IMR-90 (cell line): ENCODE measurements around the gene BTBD3. TPM values are rescaled to one million over a fixed set of nuclear protein-coding genes. Genes with fewer than 3 reads are reported as not detected.

ENCODE experiments used
- ATAC-seq: fragments of 200-7000 bp; cut with Tn5 transposase; 2 replicates; pipeline ENCODE4 v1.9.1; 2020; ENCODE audit warnings: low read depth, mild to moderate bottlenecking, moderate library complexity
- BruUV-seq: library from RNA; stranded (reverse); fragments of 400-500 nt; replicated peaks from 2 replicates; lab custom pipeline; 2021; lab: Mats Ljungman, UMichigan
- CTCF ChIA-PET: fragments of 300-600 bp; formaldehyde crosslinking; extraction: SDS; loops from one replicate; lab custom pipeline; 2021; ENCODE audit warnings: antibody characterized with exemption; lab: Yijun Ruan, JAX
- POLR2A ChIA-PET: fragments of 300-600 bp; sonication (Branson Sonifier 250); formaldehyde crosslinking; loops from one replicate; lab custom pipeline; 2022; ENCODE audit warnings: antibody characterized with exemption; ENCODE audit not compliant: unreplicated experiment; lab: Charles Lee
- DNase-seq: peaks from one replicate; pipeline ENCODE4 v3.0.0; 2013
- H2AFZ ChIP-seq: replicated peaks from 2 replicates; pipeline ENCODE3; 2013; ENCODE audit warnings: low read length, mild to moderate bottlenecking; ENCODE audit not compliant: poor library complexity
- H2AK5ac ChIP-seq: 2 replicates; pipeline ENCODE4 v1.6.1; 2013; ENCODE audit warnings: low read depth, low read length, inconsistent platforms
- H2AK9ac ChIP-seq: replicated peaks from 2 replicates; pipeline ENCODE3; 2013; ENCODE audit warnings: mild to moderate bottlenecking, low read depth, low read length, moderate library complexity; ENCODE audit not compliant: poor library complexity
- H2BK120ac ChIP-seq: 2 replicates; pipeline ENCODE4 v1.6.1; 2013; ENCODE audit warnings: low read depth, low read length, inconsistent platforms
- H2BK15ac ChIP-seq: 3 replicates; pipeline ENCODE4 v1.6.1; 2013; ENCODE audit warnings: low read depth, low read length, inconsistent platforms
- H2BK20ac ChIP-seq: 2 replicates; pipeline ENCODE4 v1.6.1; 2013; ENCODE audit warnings: low read depth, mild to moderate bottlenecking, inconsistent platforms, low read length, moderate library complexity
- H2BK5ac ChIP-seq: 2 replicates; pipeline ENCODE4 v1.6.1; 2013; ENCODE audit warnings: mild to moderate bottlenecking, low read depth, low read length, inconsistent platforms; ENCODE audit not compliant: poor library complexity, severe bottlenecking
- H3K14ac ChIP-seq: replicated peaks from 2 replicates; pipeline ENCODE4 v1.6.1; 2013; ENCODE audit warnings: low read depth, low read length, inconsistent platforms
- H3K18ac ChIP-seq: 2 replicates; pipeline ENCODE4 v1.6.1; 2013; ENCODE audit warnings: low read depth, low read length, control low read depth
- H3K23ac ChIP-seq: 2 replicates; pipeline ENCODE4 v1.6.1; 2013; ENCODE audit warnings: low read depth, low read length, inconsistent platforms
- H3K27ac ChIP-seq: 2 replicates; pipeline ENCODE4 v1.5.1; 2013; ENCODE audit warnings: mild to moderate bottlenecking, control low read depth, low read length; ENCODE audit not compliant: insufficient read depth
- H3K27me3 ChIP-seq: 2 replicates; pipeline ENCODE4 v1.6.1; 2013; ENCODE audit warnings: low read length; ENCODE audit not compliant: control insufficient read depth, insufficient read depth
- H3K36me3 ChIP-seq: 2 replicates; pipeline ENCODE4 v1.6.1; 2013; ENCODE audit warnings: low read length, mixed read lengths; ENCODE audit not compliant: control insufficient read depth, insufficient read depth
- H3K4ac ChIP-seq: 2 replicates; pipeline ENCODE4 v1.6.1; 2013; ENCODE audit warnings: low read depth, low read length, inconsistent platforms
- H3K4me1 ChIP-seq: 2 replicates; pipeline ENCODE4 v1.6.1; 2013; ENCODE audit warnings: low read length, mixed read lengths; ENCODE audit not compliant: control insufficient read depth, insufficient read depth
- H3K4me2 ChIP-seq: 2 replicates; pipeline ENCODE4 v1.6.1; 2013; ENCODE audit warnings: low read depth, mild to moderate bottlenecking, control low read depth, low read length, moderate library complexity
- H3K4me3 ChIP-seq: 2 replicates; pipeline ENCODE4 v1.5.1; 2013; ENCODE audit warnings: low read depth, mild to moderate bottlenecking, control low read depth, low read length, moderate library complexity; ENCODE audit not compliant: insufficient read depth
- H3K56ac ChIP-seq: 2 replicates; pipeline ENCODE4 v1.6.1; 2013; ENCODE audit warnings: low read length, inconsistent platforms; ENCODE audit not compliant: insufficient read depth; ENCODE audit errors: extremely low read depth
- H3K79me1 ChIP-seq, 2 experiments: 2 replicates each; pipeline ENCODE4 v1.6.1; 2013; ENCODE audit warnings: low read length in 2 of 2, inconsistent platforms in 1 of 2, low read depth in 1 of 2
- H3K9ac ChIP-seq: 2 replicates; pipeline ENCODE4 v1.6.1; 2013; ENCODE audit warnings: low read depth, low read length, control low read depth
- H3K9me1 ChIP-seq: 2 replicates; pipeline ENCODE4 v1.6.1; 2013; ENCODE audit warnings: low read length, inconsistent platforms; ENCODE audit not compliant: insufficient read depth
- H3K9me3 ChIP-seq: 2 replicates; pipeline ENCODE4 v1.6.1; 2013; ENCODE audit warnings: low read length; ENCODE audit not compliant: control insufficient read depth, insufficient read depth
- H4K20me1 ChIP-seq: 2 replicates; pipeline ENCODE4 v1.6.1; 2013; ENCODE audit warnings: low read length, inconsistent platforms; ENCODE audit not compliant: insufficient read depth
- H4K5ac ChIP-seq: 2 replicates; pipeline ENCODE4 v1.6.1; 2013; ENCODE audit warnings: mild to moderate bottlenecking, low read depth, low read length, control low read depth
- H4K8ac ChIP-seq, 2 experiments: 2 replicates each; pipeline ENCODE4 v1.6.1; 2013; ENCODE audit warnings: low read depth in 2 of 2, low read length in 2 of 2, control low read depth in 1 of 2, inconsistent platforms in 1 of 2
- H4K91ac ChIP-seq: 2 replicates; pipeline ENCODE4 v1.6.1; 2013; ENCODE audit warnings: low read depth, low read length, inconsistent platforms; ENCODE audit not compliant: insufficient read depth
- CTCF ChIP-seq: conservative IDR thresholded peaks from 2 replicates; pipeline ENCODE4 v1.5.1; 2012; ENCODE audit warnings: mild to moderate bottlenecking, low read depth, low read length, improper control_type of control experiment
- MAZ ChIP-seq: IDR thresholded peaks from 2 replicates; pipeline ENCODE4 v1.6.1; 2012; ENCODE audit warnings: low read depth, mild to moderate bottlenecking, low read length, improper control_type of control experiment, moderate library complexity, borderline replicate concordance
- NFE2L2 ChIP-seq: fragments of 150-350 bp; IDR thresholded peaks from 2 replicates; pipeline ENCODE4 v1.6.1; 2016; ENCODE audit warnings: low read depth, mild to moderate bottlenecking, low read length
- SMC3 ChIP-seq: fragments of 150-350 bp; IDR thresholded peaks from 2 replicates; pipeline ENCODE4 v1.6.1; 2016; ENCODE audit warnings: low read depth, mild to moderate bottlenecking, antibody characterized with exemption, low read length, moderate library complexity
- WGBS, 2 experiments: methylation state at CpG; one replicate each; pipeline versions ENCODE4 v1.1.5 to v1.1.7; 2013; ENCODE audit warnings: missing lambda C conversion rate in 2 of 2; ENCODE audit not compliant: insufficient read length in 1 of 2; ENCODE audit errors: extremely low coverage in 2 of 2; 5-methylcytosine and 5-hydroxymethylcytosine counted together
- dilution Hi-C: fragments of 300-500 bp; cut with HindIII; formaldehyde crosslinking; loops from one replicate; pipeline ENCODE4 v1.14.3; 2018; ENCODE audit warnings: low sequenced_read_pairs; ENCODE audit not compliant: unreplicated experiment
- in situ Hi-C: fragments of 300-500 bp; cut with MboI; formaldehyde crosslinking; loops from 3 replicates; pipeline ENCODE4 v1.14.3; 2019; ENCODE audit warnings: low sequenced_read_pairs, inconsistent platforms, mixed read lengths
- intact Hi-C: fragments of 100-400 bp; cut with micrococcal nuclease; formaldehyde crosslinking; loops from 2 replicates; pipeline ENCODE4 v1.10.0; 2022
- polyA plus RNA-seq, 3 experiments: library from polyadenylated mRNA; depleted of rRNA; stranded (reverse); fragments of >200 nt; gene quantifications; 2 replicates each; pipeline ENCODE4 v1.2.3, GENCODE V29; 2012; ENCODE audit warnings: low replicate concordance in 1 of 3
- total RNA-seq: library from RNA; depleted of rRNA; stranded (reverse); fragments of >200 nt; gene quantifications from 2 replicates; pipeline ENCODE4 v1.2.3, GENCODE V29; 2012
- TF ChIP-seq, protein P1 (sequence below): fragments of 150-350 bp; IDR thresholded peaks from 2 replicates; pipeline ENCODE4 v1.6.1; 2016; ENCODE audit warnings: low read depth, mild to moderate bottlenecking, low read length, moderate library complexity, borderline replicate concordance

Gene BTBD3
- total and polyA plus RNA-seq, 2 of the 4 experiments (the other 2 are of a cell fraction) = 22.7 to 44.6 TPM

DNA sequence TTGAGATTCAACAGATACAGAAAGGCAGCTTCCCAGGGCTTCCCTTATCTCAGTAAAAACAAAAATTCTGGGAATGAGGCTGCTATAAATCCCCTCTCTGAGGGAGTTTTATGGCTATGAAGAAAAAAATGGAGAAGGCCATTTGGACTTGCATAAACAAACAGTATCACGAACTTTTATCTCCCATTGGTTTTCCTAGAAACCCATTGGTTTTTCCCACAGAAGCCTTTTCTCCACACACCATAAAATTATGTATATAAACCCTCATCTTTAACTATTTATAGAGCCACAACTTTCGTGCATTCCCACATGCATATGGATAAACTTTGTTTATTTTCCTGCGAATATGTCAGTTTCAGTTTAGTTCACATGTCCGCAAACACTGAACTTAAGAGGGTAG lies 36.2 kb upstream of the BTBD3 start:
- no peak overlapping the region for H3K56ac ChIP-seq
- no peak overlapping the region for H2BK15ac ChIP-seq
- no CpG with 5 or more reads among the region's 4 CpGs for WGBS, 2 experiments
- H3K18ac ChIP-seq = no peak overlapping the region; the same call in 1 of the 2 replicates
- no peak overlapping the region for H2AFZ ChIP-seq
- H3K9me3 ChIP-seq = no peaks in the 10 kb centered on the region
- no peak overlapping the region for H3K27ac ChIP-seq
- no peaks in the 10 kb centered on the region for H3K4me1 ChIP-seq
- no TSS peak for BruUV-seq
- no peak overlapping the region for H2AK5ac ChIP-seq
- CTCF ChIA-PET = no interaction called here
- in situ Hi-C loops = no loop called here
- peak overlapping the region in 1 of 2 experiments; percentile 45; a peak in 2 of 4 replicates for H4K8ac ChIP-seq
- no peaks in the 10 kb centered on the region for H3K27me3 ChIP-seq
- H3K14ac ChIP-seq = peak overlapping the region; percentile 38; the same call in 1 of the 2 replicates
- no peaks in the 10 kb centered on the region for H4K20me1 ChIP-seq
- DNase-seq (peak; percentile 18), ATAC-seq (no peak)
- H4K5ac ChIP-seq = no peak overlapping the region
- no peak overlapping the region for H3K9ac ChIP-seq
- H3K4ac ChIP-seq = peak overlapping the region; percentile 24; the same call in 1 of the 2 replicates
- 0 out of 2 replicates have a peak overlapping the region, but pooled peaks have one; percentile 16 for H2BK120ac ChIP-seq
- POLR2A ChIA-PET = no interaction called here
- H2BK5ac ChIP-seq = no peak overlapping the region
- H3K9me1 ChIP-seq = no peaks in the 10 kb centered on the region
- intact Hi-C loops = no loop called here
- no peaks in the 10 kb centered on the region for H3K79me1 ChIP-seq
- H3K4me3 ChIP-seq = no peak overlapping the region; the same call in 1 of the 2 replicates
- peak overlapping the region; percentile 58; the same call in 1 of the 2 replicates for H3K4me2 ChIP-seq
- no peak overlapping the region for H2AK9ac ChIP-seq
- no peaks in the 10 kb centered on the region for H3K36me3 ChIP-seq
- dilution Hi-C loops = no loop called here
- H4K91ac ChIP-seq = no peak overlapping the region
- H2BK20ac ChIP-seq = no peak overlapping the region
- no peak for TF ChIP-seq NFE2L2
- TF ChIP-seq SMC3 = no peak
- no peak for TF ChIP-seq MAZ
- TF ChIP-seq, protein P1, sequence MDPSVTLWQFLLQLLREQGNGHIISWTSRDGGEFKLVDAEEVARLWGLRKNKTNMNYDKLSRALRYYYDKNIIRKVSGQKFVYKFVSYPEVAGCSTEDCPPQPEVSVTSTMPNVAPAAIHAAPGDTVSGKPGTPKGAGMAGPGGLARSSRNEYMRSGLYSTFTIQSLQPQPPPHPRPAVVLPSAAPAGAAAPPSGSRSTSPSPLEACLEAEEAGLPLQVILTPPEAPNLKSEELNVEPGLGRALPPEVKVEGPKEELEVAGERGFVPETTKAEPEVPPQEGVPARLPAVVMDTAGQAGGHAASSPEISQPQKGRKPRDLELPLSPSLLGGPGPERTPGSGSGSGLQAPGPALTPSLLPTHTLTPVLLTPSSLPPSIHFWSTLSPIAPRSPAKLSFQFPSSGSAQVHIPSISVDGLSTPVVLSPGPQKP = no peak
- TF ChIP-seq CTCF = no peak
- no peak overlapping the region for H3K23ac ChIP-seq
